ENCODE results near the gene APMAP. TPM values are rescaled to one million over a fixed set of nuclear protein-coding genes. Genes with fewer than 3 reads are reported as not detected.

The APMAP gene
- total RNA-seq, 1 donor from 2014 or later = 95.2 TPM

GRCh38 chr20:24979036-24979960 is 13.3 kb downstream of the APMAP start:
- H3K9me3 Mint-ChIP-seq (ENCODE audit: unreplicated experiment) = peaks cover 7% of the 10 kb centered on the region
- DNase-seq (ENCODE audit: low spot score) = no peak
- peak overlapping the region; percentile 31 for H3K27ac Mint-ChIP-seq (ENCODE audit: unreplicated experiment)
- H3K27me3 Mint-ChIP-seq (ENCODE audit: unreplicated experiment) = peaks cover 9% of the 10 kb centered on the region
- peaks cover 66% of the 10 kb centered on the region for H3K36me3 Mint-ChIP-seq (ENCODE audit: low read depth, unreplicated experiment)
- H3K4me1 Mint-ChIP-seq (ENCODE audit: unreplicated experiment) = peaks cover 18% of the 10 kb centered on the region
- no peak overlapping the region for H3K4me3 Mint-ChIP-seq (ENCODE audit: unreplicated experiment)
- no peak for TF ChIP-seq CTCF (IDR thresholded peaks at IDR 0.05; ENCODE audit: unreplicated experiment)

DNA sequence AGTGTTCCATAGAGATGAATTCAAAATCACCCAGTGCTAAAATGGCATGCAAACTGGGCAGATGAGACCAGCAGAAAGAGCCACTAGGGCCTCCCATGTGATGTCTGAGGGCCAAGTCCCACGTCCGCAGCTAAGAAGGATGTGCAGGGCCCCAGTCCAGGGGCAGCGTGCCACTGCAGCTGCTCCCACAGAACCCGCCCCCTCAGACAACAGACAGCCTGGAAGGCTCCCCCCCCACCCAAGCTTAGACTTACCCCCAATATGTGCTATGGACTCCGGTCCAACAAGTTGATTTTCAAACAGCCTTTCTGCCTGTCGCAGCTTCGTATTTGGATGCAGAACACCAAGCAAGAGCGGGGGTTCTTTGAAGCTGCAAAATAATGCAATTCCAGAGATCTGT is 14.0 kb downstream of the APMAP start:
- peaks cover 10% of the 10 kb centered on the region for H3K4me1 Mint-ChIP-seq (ENCODE audit: unreplicated experiment)
- H3K9me3 Mint-ChIP-seq (ENCODE audit: unreplicated experiment) = peaks cover 7% of the 10 kb centered on the region
- DNase-seq (ENCODE audit: low spot score) = no peak
- TF ChIP-seq CTCF (IDR thresholded peaks at IDR 0.05; ENCODE audit: unreplicated experiment) = no peak
- H3K36me3 Mint-ChIP-seq (ENCODE audit: low read depth, unreplicated experiment) = peaks cover 68% of the 10 kb centered on the region
- H3K27ac Mint-ChIP-seq (ENCODE audit: unreplicated experiment) = no peak overlapping the region
- no peak overlapping the region for H3K4me3 Mint-ChIP-seq (ENCODE audit: unreplicated experiment)
- peaks cover 9% of the 10 kb centered on the region for H3K27me3 Mint-ChIP-seq (ENCODE audit: unreplicated experiment)

DNA sequence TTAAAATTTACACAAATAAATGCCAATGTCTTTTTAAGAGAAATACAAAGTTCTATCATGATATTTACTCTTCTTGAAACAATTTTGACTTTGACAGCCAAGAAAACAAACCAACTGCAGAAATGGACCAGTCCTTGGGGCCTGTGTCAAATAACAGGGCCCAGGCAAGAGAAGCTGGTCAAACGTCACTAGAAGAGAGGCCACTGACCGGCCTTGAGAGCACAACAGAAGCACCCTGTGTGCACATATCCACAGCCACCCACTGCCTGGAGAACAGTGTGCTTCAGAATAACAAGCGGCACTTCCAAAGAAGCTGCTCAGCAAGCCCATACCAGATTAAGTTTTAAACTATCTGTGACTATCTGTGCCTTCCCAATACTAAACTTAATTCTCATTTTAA is 14.8 kb downstream of the APMAP start:
- H3K4me1 Mint-ChIP-seq (ENCODE audit: unreplicated experiment) = peaks cover 4% of the 10 kb centered on the region
- H3K4me3 Mint-ChIP-seq (ENCODE audit: unreplicated experiment) = no peak overlapping the region
- no peak overlapping the region for H3K27ac Mint-ChIP-seq (ENCODE audit: unreplicated experiment)
- H3K27me3 Mint-ChIP-seq (ENCODE audit: unreplicated experiment) = peaks cover 7% of the 10 kb centered on the region
- no peak for DNase-seq (ENCODE audit: low spot score)
- TF ChIP-seq CTCF (IDR thresholded peaks at IDR 0.05; ENCODE audit: unreplicated experiment) = no peak
- peaks cover 7% of the 10 kb centered on the region for H3K9me3 Mint-ChIP-seq (ENCODE audit: unreplicated experiment)
- peaks cover 75% of the 10 kb centered on the region for H3K36me3 Mint-ChIP-seq (ENCODE audit: low read depth, unreplicated experiment)

- H3K27me3 Mint-ChIP-seq (ENCODE audit: unreplicated experiment) = peaks cover 4% of the 10 kb centered on the region
- H3K4me3 Mint-ChIP-seq (ENCODE audit: unreplicated experiment) = no peak overlapping the region
- H3K4me1 Mint-ChIP-seq (ENCODE audit: unreplicated experiment) = peaks cover 1% of the 10 kb centered on the region
- peaks cover 77% of the 10 kb centered on the region for H3K36me3 Mint-ChIP-seq (ENCODE audit: low read depth, unreplicated experiment)
- no peak for TF ChIP-seq CTCF (IDR thresholded peaks at IDR 0.05; ENCODE audit: unreplicated experiment)
- no peak for DNase-seq (ENCODE audit: low spot score)
- H3K9me3 Mint-ChIP-seq (ENCODE audit: unreplicated experiment) = peaks cover 7% of the 10 kb centered on the region
- H3K27ac Mint-ChIP-seq (ENCODE audit: unreplicated experiment) = no peak overlapping the region
These were observed 15.2 kb downstream of the APMAP start for GRCh38 chr20:24977336-24977735.

- DNase-seq (ENCODE audit: low spot score) = no peak
- H3K9me3 Mint-ChIP-seq (ENCODE audit: unreplicated experiment) = no peaks in the 10 kb centered on the region
- peaks cover 52% of the 10 kb centered on the region for H3K36me3 Mint-ChIP-seq (ENCODE audit: low read depth, unreplicated experiment)
- no peak overlapping the region for H3K27ac Mint-ChIP-seq (ENCODE audit: unreplicated experiment)
- no peaks in the 10 kb centered on the region for H3K4me1 Mint-ChIP-seq (ENCODE audit: unreplicated experiment)
- H3K27me3 Mint-ChIP-seq (ENCODE audit: unreplicated experiment) = no peaks in the 10 kb centered on the region
- TF ChIP-seq CTCF (IDR thresholded peaks at IDR 0.05; ENCODE audit: unreplicated experiment) = no peak
- no peak overlapping the region for H3K4me3 Mint-ChIP-seq (ENCODE audit: unreplicated experiment)
These were observed 20.2 kb downstream of the APMAP start for GRCh38 chr20:24972341-24972740.
